ENCODE measurements around the gene TGFBR3.
"Not testable (repeated sequence)": the region's sequence is repeated elsewhere in the genome, so short reads cannot be mapped to it uniquely, and the experiment has no call there.

Gene TGFBR3

DNA sequence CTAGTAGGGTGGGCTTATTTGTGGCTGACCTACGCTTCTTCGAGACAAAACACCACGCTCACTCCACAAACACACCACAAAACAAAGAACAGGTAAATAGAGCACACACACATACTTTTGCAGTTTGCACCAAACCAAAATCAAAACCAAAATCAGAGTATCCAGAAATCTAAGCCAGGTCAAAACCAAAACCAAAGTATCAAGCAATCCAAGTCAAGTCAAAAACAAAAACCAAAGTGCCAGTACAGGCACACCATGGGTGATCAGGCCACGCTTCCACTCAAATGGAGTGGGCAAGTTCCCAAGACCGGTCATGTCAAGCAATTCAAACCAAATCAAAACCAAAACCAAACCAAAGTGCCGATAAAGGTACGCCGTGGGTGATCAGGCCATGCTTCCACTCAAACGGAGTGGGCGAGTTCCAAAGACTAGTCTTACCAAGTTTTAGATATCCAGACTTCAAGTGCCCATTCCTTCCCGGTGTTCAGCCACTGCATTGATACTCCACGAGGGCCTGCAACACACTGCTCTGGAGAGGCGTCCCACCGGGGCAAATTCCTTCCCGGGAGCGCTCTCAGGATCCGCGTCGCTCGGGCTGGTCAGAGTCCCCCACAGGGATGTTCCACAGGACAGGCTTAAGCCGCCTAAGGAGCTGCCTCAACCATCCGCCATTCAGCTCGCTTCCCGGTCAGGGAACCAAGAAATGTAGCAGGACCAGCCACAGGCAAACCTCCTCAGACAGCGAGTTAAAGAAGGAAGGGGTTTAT lies 216.2 kb downstream of the TGFBR3 start:
- Histone ChIP-seq H2AFZ (ENCODE audit: insufficient read depth, low read length, poor library complexity) (no peak overlapping the region), H3K79me1 (ENCODE audit: low read length) (no peaks in the 10 kb centered on the region), H3K9ac (ENCODE audit: low read length) (no peak overlapping the region), H3K27me3 (ENCODE audit: insufficient read depth, low read length) (no peaks in the 10 kb centered on the region), H3K14ac (ENCODE audit: low read length) (no peak overlapping the region), H4K8ac (ENCODE audit: low read depth, low read length) (no peak overlapping the region), H3K4me3 (ENCODE audit: low read depth, low read length) (no peak overlapping the region), H3K27ac (ENCODE audit: low read depth, low read length) (no peak overlapping the region), H2BK120ac (ENCODE audit: insufficient read depth, low read length, poor library complexity) (no peak overlapping the region), H4K91ac (ENCODE audit: low read depth, low read length) (no peak overlapping the region), H3K4me2 (ENCODE audit: low read length) (no peak overlapping the region), H2BK5ac (ENCODE audit: low read depth, low read length, poor library complexity) (no peak overlapping the region), H2BK12ac (ENCODE audit: low read length) (no peak overlapping the region), H3K9me3 (ENCODE audit: insufficient read depth, low read depth, low read length) (no peaks in the 10 kb centered on the region), H3K4ac (ENCODE audit: low read depth, low read length) (no peak overlapping the region), H3K36me3 (ENCODE audit: control insufficient read depth in 1 of 2, insufficient read depth in 2 of 2, low read length in 2 of 2) (no peaks in the 10 kb centered on the region), H3K4me1 (ENCODE audit: control insufficient read depth in 1 of 2, insufficient read depth in 2 of 2, low read length in 2 of 2) (peaks cover 5% of the 10 kb centered on the region in 2 experiments), H3K79me2 (ENCODE audit: control insufficient read depth, insufficient read depth, low read length, poor library complexity) (no peaks in the 10 kb centered on the region), H3K23ac (ENCODE audit: low read length) (no peak overlapping the region), H2AK5ac (ENCODE audit: low read length) (no peak overlapping the region), H3K18ac (ENCODE audit: low read length) (no peak overlapping the region), H4K12ac (ENCODE audit: low read depth, low read length) (no peak overlapping the region)
- DNase-seq, result no peak
- WGBS (ENCODE audit: extremely low coverage, insufficient coverage, insufficient read length), result no CpG with 5 or more reads among the region's 25 CpGs

DNA sequence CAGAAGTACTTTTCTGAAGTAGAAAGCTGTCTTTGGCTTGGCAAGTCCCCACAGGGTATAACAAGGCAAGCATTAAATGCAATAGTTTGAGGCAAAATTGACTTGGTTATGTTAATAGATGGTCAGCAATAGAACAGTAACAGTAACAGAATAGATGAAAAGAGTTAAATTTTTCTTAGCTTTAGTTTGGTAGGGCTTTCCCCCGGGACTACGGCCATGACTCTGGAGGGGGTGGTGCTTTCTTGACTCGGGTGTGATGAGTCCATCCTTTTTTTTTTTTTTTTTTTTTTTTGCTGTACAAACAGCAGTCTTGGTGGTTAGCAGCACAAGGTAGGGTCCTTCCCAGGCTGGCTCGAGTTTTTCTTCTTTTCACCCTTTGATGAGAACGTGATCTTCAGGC lies 219.3 kb downstream of the TGFBR3 start:
- not testable (repeated sequence) for H3K9ac ChIP-seq (ENCODE audit: low read length); DNase-seq; H4K8ac ChIP-seq (ENCODE audit: low read depth, low read length); H2AK5ac ChIP-seq (ENCODE audit: low read length); H3K23ac ChIP-seq (ENCODE audit: low read length); H3K4me2 ChIP-seq (ENCODE audit: low read length); H4K12ac ChIP-seq (ENCODE audit: low read depth, low read length); H3K27me3 ChIP-seq (ENCODE audit: insufficient read depth, low read length); H2BK5ac ChIP-seq (ENCODE audit: low read depth, low read length, poor library complexity); H3K18ac ChIP-seq (ENCODE audit: low read length); H3K4me3 ChIP-seq (ENCODE audit: low read depth, low read length); H2AFZ ChIP-seq (ENCODE audit: insufficient read depth, low read length, poor library complexity); H3K4me1 ChIP-seq (ENCODE audit: control insufficient read depth in 1 of 2, insufficient read depth in 2 of 2, low read length in 2 of 2); H3K27ac ChIP-seq (ENCODE audit: low read depth, low read length); H3K9me3 ChIP-seq (ENCODE audit: insufficient read depth, low read depth, low read length); H3K14ac ChIP-seq (ENCODE audit: low read length); H2BK12ac ChIP-seq (ENCODE audit: low read length); H3K79me2 ChIP-seq (ENCODE audit: control insufficient read depth, insufficient read depth, low read length, poor library complexity); H3K36me3 ChIP-seq (ENCODE audit: control insufficient read depth in 1 of 2, insufficient read depth in 2 of 2, low read length in 2 of 2); H3K79me1 ChIP-seq (ENCODE audit: low read length); H4K91ac ChIP-seq (ENCODE audit: low read depth, low read length); H2BK120ac ChIP-seq (ENCODE audit: insufficient read depth, low read length, poor library complexity); H3K4ac ChIP-seq (ENCODE audit: low read depth, low read length)
- WGBS (ENCODE audit: extremely low coverage, insufficient coverage, insufficient read length), result no CpG with 5 or more reads among the region's 5 CpGs

DNA sequence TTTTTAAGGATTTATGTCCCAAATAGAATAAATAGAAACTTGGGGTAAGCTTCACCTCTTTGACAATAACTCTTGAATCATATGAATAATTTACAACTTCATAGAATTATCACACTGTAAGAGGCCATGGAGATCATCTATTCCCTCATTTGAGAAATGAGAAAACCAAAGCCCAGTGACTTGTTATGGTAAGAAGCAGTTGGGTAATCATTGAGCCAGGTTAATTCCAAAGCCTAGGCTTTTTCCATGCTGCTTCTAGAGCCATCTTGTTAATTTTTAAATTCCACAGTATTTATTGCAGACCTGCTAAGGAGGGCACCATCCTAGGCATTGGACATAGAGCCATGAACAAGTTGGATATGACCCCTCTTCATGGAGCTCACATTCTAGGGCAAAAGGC lies 224.8 kb downstream of the TGFBR3 start:
- no peaks in the 10 kb centered on the region for H3K27me3 ChIP-seq (ENCODE audit: insufficient read depth, low read length)
- H4K91ac ChIP-seq (ENCODE audit: low read depth, low read length), result no peak overlapping the region
- H3K4me1 ChIP-seq (ENCODE audit: control insufficient read depth in 1 of 2, insufficient read depth in 2 of 2, low read length in 2 of 2), result no peaks in the 10 kb centered on the region
- H3K4me3 ChIP-seq (ENCODE audit: low read depth, low read length), result no peak overlapping the region
- no peaks in the 10 kb centered on the region for H3K9me3 ChIP-seq (ENCODE audit: insufficient read depth, low read depth, low read length)
- no peak overlapping the region for H4K8ac ChIP-seq (ENCODE audit: low read depth, low read length)
- no peak overlapping the region for H3K27ac ChIP-seq (ENCODE audit: low read depth, low read length)
- H3K4me2 ChIP-seq (ENCODE audit: low read length), result no peak overlapping the region
- H3K23ac ChIP-seq (ENCODE audit: low read length), result no peak overlapping the region
- H3K14ac ChIP-seq (ENCODE audit: low read length), result no peak overlapping the region
- H3K4ac ChIP-seq (ENCODE audit: low read depth, low read length), result no peak overlapping the region
- no peak overlapping the region for H2AK5ac ChIP-seq (ENCODE audit: low read length)
- H2BK12ac ChIP-seq (ENCODE audit: low read length), result no peak overlapping the region
- H3K18ac ChIP-seq (ENCODE audit: low read length), result no peak overlapping the region
- no peaks in the 10 kb centered on the region for H3K36me3 ChIP-seq (ENCODE audit: control insufficient read depth in 1 of 2, insufficient read depth in 2 of 2, low read length in 2 of 2)
- H2BK5ac ChIP-seq (ENCODE audit: low read depth, low read length, poor library complexity), result no peak overlapping the region
- no peaks in the 10 kb centered on the region for H3K79me1 ChIP-seq (ENCODE audit: low read length)
- H3K9ac ChIP-seq (ENCODE audit: low read length), result no peak overlapping the region
- no peak overlapping the region for H2AFZ ChIP-seq (ENCODE audit: insufficient read depth, low read length, poor library complexity)
- H4K12ac ChIP-seq (ENCODE audit: low read depth, low read length), result no peak overlapping the region
- no peaks in the 10 kb centered on the region for H3K79me2 ChIP-seq (ENCODE audit: control insufficient read depth, insufficient read depth, low read length, poor library complexity)
- no peak for DNase-seq
- H2BK120ac ChIP-seq (ENCODE audit: insufficient read depth, low read length, poor library complexity), result no peak overlapping the region

DNA sequence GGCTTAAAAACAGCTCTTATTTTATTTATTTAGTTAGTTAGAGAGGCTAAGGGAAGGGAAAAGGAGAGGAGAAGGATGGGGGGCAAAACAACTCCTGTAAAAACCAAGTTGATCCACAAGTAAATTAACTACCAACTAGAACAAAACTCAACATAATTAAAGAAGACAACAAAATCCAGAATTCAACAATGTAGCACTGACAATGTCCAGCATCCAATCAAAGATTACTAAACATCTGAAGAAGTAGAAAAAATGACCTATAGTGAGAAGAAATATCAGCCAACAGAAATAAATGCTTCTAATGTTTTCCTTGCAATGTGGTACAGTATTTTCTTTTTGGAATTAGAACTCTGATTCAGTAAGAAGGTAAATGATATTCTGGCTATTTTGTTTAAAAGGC lies 225.2 kb downstream of the TGFBR3 start:
- Histone ChIP-seq H3K4me1 (ENCODE audit: control insufficient read depth in 1 of 2, insufficient read depth in 2 of 2, low read length in 2 of 2) (no peaks in the 10 kb centered on the region), H3K18ac (ENCODE audit: low read length) (no peak overlapping the region), H3K23ac (ENCODE audit: low read length) (no peak overlapping the region), H3K27me3 (ENCODE audit: insufficient read depth, low read length) (no peaks in the 10 kb centered on the region), H4K8ac (ENCODE audit: low read depth, low read length) (no peak overlapping the region), H2BK120ac (ENCODE audit: insufficient read depth, low read length, poor library complexity) (no peak overlapping the region), H3K79me2 (ENCODE audit: control insufficient read depth, insufficient read depth, low read length, poor library complexity) (no peaks in the 10 kb centered on the region), H3K4me3 (ENCODE audit: low read depth, low read length) (no peak overlapping the region), H4K91ac (ENCODE audit: low read depth, low read length) (no peak overlapping the region), H3K4ac (ENCODE audit: low read depth, low read length) (no peak overlapping the region), H2AFZ (ENCODE audit: insufficient read depth, low read length, poor library complexity) (no peak overlapping the region), H3K14ac (ENCODE audit: low read length) (no peak overlapping the region), H3K9me3 (ENCODE audit: insufficient read depth, low read depth, low read length) (no peaks in the 10 kb centered on the region), H3K9ac (ENCODE audit: low read length) (no peak overlapping the region), H3K4me2 (ENCODE audit: low read length) (no peak overlapping the region), H2AK5ac (ENCODE audit: low read length) (no peak overlapping the region), H4K12ac (ENCODE audit: low read depth, low read length) (no peak overlapping the region), H2BK12ac (ENCODE audit: low read length) (no peak overlapping the region), H2BK5ac (ENCODE audit: low read depth, low read length, poor library complexity) (no peak overlapping the region), H3K27ac (ENCODE audit: low read depth, low read length) (no peak overlapping the region), H3K36me3 (ENCODE audit: control insufficient read depth in 1 of 2, insufficient read depth in 2 of 2, low read length in 2 of 2) (no peaks in the 10 kb centered on the region), H3K79me1 (ENCODE audit: low read length) (no peaks in the 10 kb centered on the region)
- DNase-seq, result no peak

All from trophoblast cell (in vitro differentiated cells and primary cell).